IgD-negative memory B cell (primary cell): Measurements from ENCODE around the gene ZBTB46. TPM values are rescaled to one million over a fixed set of nuclear protein-coding genes. Genes with fewer than 3 reads are reported as not detected.
A peak's percentile ranks its signal among the peaks of the same experiment; 100 is the strongest.
"Not testable (repeated sequence)": the region's sequence is repeated elsewhere in the genome, so short reads cannot be mapped to it uniquely, and the experiment has no call there.

Experiments used
- H3K27ac Mint-ChIP-seq, 3 donors: one replicate each; pipeline ENCODE4 v1.8.0; 2020 to 2022; ENCODE audit warnings: mild to moderate bottlenecking in 3 of 3, mixed read lengths in 3 of 3, moderate library complexity in 1 of 3
- H3K27me3 Mint-ChIP-seq: one replicate; pipeline ENCODE4 v1.8.0; 2021; ENCODE audit warnings: mixed read lengths
- H3K36me3 Mint-ChIP-seq: one replicate; pipeline ENCODE4 v1.8.0; 2020; ENCODE audit warnings: mild to moderate bottlenecking, mixed read lengths
- H3K4me1 Mint-ChIP-seq, 3 donors: one replicate each; pipeline ENCODE4 v1.8.0; 2020 to 2022; ENCODE audit warnings: mixed read lengths in 3 of 3, mild to moderate bottlenecking in 1 of 3
- H3K4me3 Mint-ChIP-seq, 4 donors: one replicate each; pipeline ENCODE4 v1.8.0; 2020 to 2022; ENCODE audit warnings: mild to moderate bottlenecking in 4 of 4, mixed read lengths in 4 of 4, moderate library complexity in 3 of 4
- H3K9me3 Mint-ChIP-seq, 3 donors: one replicate each; pipeline ENCODE4 v1.8.0; 2020 to 2021; ENCODE audit warnings: mixed read lengths in 3 of 3, mild to moderate bottlenecking in 1 of 3
- polyA plus RNA-seq: library from polyadenylated mRNA; unstranded; fragments of 300-500 nt; fragmentation: Illumina TruSeq; gene quantifications from one replicate; pipeline ENCODE4 v1.2.3, GENCODE V29; 2021

The ZBTB46 gene
- polyA plus RNA-seq, 1 donor from 2014 or later: 0.04 TPM

DNA sequence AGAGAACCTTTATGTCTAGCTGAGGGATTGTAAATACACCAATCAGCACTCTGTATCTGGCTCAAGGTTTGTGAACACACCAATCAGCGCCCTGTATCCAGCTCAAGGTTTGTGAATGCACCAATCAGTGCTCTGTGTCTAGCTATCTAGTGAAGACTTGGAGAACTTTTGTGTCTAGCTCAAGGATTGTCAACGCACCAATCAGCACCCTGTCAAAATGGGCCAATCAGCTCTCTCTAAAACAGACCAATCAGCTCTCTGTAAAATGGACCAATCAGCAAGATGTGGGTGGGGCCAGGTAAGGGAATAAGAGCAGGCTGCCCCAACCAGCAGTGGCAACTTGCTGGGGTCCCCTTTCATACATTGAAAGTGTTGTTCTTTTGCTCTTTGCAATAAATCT is 29.9 kb downstream of the ZBTB46 start:
- H3K9me3 Mint-ChIP-seq, H3K4me3 Mint-ChIP-seq, H3K27me3 Mint-ChIP-seq, H3K27ac Mint-ChIP-seq, H3K36me3 Mint-ChIP-seq, H3K4me1 Mint-ChIP-seq: not testable (repeated sequence)

DNA sequence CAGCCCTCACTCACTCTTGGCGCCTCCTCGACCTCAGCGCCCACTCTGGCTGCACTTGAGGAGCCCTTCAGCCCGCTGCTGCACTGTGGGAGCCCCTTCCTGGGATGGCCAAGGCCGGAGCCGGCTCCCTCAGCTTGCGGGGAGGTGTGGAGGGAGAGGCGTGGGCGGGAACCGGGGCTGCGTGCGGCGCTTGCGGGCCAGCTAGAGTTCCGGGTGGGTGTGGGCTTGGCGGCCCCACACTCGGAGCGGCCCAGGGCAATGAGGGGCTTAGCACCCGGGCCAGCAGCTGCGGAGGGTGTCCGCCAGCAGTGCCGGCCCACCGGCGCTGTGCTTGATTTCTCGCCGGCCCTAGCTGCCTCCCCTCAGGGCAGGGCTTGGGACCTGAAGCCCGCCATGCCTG is 30.7 kb downstream of the ZBTB46 start:
- H3K9me3 Mint-ChIP-seq, H3K36me3 Mint-ChIP-seq, H3K4me1 Mint-ChIP-seq, H3K27ac Mint-ChIP-seq, H3K27me3 Mint-ChIP-seq, H3K4me3 Mint-ChIP-seq: not testable (repeated sequence)

DNA sequence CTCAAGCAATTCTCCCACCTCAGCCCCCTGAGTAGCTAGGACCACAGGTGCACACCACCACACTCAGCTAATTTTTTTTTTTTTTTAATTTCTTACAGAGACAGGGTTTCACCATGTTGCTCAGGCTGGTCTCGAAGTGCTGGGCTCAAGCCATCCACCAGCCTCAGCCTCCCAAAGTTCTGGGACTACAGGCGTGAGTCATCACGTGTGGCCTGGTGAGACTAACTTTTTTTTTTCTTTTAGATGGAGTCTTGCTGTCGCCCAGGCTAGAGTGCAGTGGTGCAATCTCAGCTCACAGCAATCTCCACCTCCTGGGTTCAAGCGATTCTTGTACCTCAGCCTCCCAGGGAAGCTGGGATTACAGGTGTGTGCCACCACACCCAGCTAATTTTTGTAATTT is 31.9 kb downstream of the ZBTB46 start:
- not testable (repeated sequence) for H3K27ac Mint-ChIP-seq, H3K4me1 Mint-ChIP-seq, H3K36me3 Mint-ChIP-seq, H3K4me3 Mint-ChIP-seq, H3K9me3 Mint-ChIP-seq
- peaks cover 15% of the 10 kb centered on the region for H3K27me3 Mint-ChIP-seq

DNA sequence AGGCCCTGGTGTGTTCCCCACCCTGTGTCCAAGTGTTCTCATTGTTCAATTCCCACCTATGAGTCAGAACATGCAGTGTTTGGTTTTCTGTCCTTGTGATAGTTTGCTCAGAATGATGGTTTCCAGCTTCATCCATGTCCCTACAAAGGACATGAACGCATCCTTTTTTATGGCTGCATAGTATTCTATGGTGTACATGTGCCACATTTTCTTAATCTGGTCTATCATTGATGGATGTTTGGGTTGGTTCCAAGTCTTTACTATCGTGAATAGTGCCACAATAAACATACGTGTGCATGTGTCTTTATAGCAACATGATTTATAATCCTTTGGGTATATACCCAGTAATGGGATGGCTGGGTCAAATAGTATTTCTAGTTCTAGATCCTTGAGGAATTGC is 33.9 kb downstream of the ZBTB46 start:
- peaks cover 11% of the 10 kb centered on the region for H3K27me3 Mint-ChIP-seq
- not testable (repeated sequence) for H3K36me3 Mint-ChIP-seq, H3K4me1 Mint-ChIP-seq, H3K4me3 Mint-ChIP-seq, H3K9me3 Mint-ChIP-seq, H3K27ac Mint-ChIP-seq

DNA sequence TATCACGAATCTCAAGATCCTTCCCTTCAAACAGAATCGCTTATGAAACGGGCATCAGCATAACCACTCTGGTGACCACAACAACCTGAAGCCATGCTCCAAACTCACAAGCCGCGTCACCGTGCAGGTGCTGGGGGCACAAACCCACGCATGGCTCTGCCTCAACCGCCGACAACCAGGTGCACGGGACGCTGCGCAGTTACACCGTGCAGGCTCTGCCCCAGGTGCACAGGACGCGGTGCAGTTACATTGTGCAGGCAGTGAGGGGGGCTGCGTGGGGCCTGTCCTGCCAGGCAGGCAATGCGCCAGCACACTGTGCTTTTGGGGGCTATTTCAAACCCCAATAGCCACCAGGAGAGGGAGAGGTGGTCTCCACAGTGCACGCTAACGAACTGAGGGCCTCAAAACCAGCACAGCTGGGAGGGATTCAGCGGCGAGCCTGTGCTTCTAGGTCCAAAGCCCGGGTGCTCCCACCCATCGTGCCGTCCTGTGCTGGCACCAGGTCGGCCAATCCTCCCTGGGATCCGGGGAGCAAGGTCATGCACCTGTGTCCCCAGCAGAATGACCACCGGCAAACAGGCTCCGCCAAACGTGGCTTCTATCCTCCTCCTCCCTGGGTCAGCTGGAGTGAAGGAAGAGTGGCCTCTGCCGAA is 35.8 kb downstream of the ZBTB46 start:
- Mint-ChIP-seq H3K36me3 (no peaks in the 10 kb centered on the region), H3K27me3 (peaks cover 14% of the 10 kb centered on the region), H3K27ac (peak overlapping the region in 2 of 3 donors; percentile 83 to 84), H3K4me3 (peak overlapping the region in 2 of 4 donors; percentile 38 to 50), H3K9me3 (peaks cover 0 to 4% (median 2%) of the 10 kb centered on the region in 3 donors), H3K4me1 (peaks cover 0 to 2% (median 0%) of the 10 kb centered on the region in 3 donors)

DNA sequence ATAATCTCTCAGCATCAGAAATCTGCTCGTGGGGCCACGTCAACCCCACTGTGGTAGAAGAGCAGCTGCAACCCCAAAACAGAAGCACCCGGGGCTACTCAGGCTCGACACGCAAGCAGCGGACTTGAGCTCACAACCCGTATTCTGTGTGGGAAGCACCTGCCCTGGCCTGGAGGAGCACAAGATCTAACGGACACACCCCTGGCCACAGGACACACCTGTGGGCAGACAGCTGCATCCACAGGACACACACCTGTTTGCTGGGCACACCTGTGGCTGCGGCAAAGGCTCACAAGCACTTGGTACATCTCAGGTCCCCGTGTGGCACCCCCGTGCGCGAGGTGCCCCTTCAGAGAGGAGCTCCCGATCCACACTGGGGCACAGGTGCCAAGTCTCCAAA is 36.5 kb downstream of the ZBTB46 start:
- H3K4me3 Mint-ChIP-seq: no peak overlapping the region
- peak overlapping the region in 1 of 3 donors; percentile 84 for H3K27ac Mint-ChIP-seq
- peaks cover 12% of the 10 kb centered on the region for H3K27me3 Mint-ChIP-seq
- H3K36me3 Mint-ChIP-seq: no peaks in the 10 kb centered on the region
- H3K4me1 Mint-ChIP-seq: peaks cover 0 to 2% (median 0%) of the 10 kb centered on the region in 3 donors
- peaks cover 0 to 4% (median 2%) of the 10 kb centered on the region in 3 donors for H3K9me3 Mint-ChIP-seq

DNA sequence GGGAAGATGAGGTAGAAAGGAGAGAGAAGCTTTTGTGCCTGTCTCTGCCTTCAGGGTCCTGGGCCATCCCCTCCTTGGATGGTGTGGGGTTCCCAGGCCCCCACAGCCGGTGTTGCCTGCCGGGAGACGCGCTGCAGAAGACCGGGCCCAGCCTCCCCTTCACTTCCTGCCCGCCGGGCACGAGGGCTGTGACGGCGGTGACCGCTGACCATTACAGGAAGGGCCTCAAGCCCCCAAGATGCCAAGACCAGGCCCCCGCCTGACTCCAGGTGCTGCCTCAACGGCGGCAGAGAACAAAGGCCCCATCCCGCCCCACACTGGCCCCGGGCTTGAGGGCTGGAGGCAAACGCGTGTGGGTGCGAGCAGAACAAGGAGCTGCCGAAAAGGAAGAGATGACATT is 38.2 kb downstream of the ZBTB46 start:
- peaks cover 0 to 2% (median 0%) of the 10 kb centered on the region in 3 donors for H3K4me1 Mint-ChIP-seq
- no peaks in the 10 kb centered on the region for H3K36me3 Mint-ChIP-seq
- H3K27ac Mint-ChIP-seq: no peak overlapping the region
- no peak overlapping the region for H3K4me3 Mint-ChIP-seq
- peaks cover 0 to 4% (median 2%) of the 10 kb centered on the region in 3 donors for H3K9me3 Mint-ChIP-seq
- peaks cover 14% of the 10 kb centered on the region for H3K27me3 Mint-ChIP-seq

DNA sequence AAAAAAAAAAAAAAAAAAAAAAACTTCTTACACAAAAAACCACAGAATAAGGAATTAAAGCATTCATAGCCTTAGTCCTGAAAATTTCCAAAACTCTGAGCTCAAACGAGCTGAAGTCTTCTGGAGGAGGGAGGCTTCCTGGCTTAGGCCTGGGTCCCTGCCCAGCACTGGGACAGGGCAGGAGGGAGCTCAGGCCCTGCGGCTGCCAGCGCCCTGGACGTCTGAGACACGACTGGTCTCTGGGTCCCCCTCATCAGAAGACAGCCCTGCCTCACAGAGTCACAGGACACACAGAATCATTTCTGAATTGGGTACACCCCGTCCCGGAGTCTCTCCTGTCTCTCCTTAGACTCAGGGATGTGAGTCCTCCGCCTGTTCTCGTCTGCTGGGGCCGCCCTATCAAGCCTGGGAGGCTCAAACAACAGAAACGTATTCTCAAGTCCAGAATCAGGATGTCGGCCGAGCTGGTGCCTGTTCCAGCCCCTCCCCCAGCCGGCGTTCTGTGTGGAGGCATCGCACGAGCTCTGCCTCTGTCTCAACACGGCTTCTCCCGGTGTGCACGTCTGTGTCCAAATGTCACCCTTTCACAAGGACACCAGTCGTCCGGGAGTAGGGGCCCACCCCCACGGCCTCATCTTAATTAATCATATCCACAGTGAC is 39.4 kb downstream of the ZBTB46 start:
- H3K27ac Mint-ChIP-seq: no peak overlapping the region
- peaks cover 0 to 2% (median 0%) of the 10 kb centered on the region in 3 donors for H3K4me1 Mint-ChIP-seq
- H3K27me3 Mint-ChIP-seq: peaks cover 14% of the 10 kb centered on the region
- peaks cover 0 to 4% (median 2%) of the 10 kb centered on the region in 3 donors for H3K9me3 Mint-ChIP-seq
- no peak overlapping the region for H3K4me3 Mint-ChIP-seq
- no peaks in the 10 kb centered on the region for H3K36me3 Mint-ChIP-seq

DNA sequence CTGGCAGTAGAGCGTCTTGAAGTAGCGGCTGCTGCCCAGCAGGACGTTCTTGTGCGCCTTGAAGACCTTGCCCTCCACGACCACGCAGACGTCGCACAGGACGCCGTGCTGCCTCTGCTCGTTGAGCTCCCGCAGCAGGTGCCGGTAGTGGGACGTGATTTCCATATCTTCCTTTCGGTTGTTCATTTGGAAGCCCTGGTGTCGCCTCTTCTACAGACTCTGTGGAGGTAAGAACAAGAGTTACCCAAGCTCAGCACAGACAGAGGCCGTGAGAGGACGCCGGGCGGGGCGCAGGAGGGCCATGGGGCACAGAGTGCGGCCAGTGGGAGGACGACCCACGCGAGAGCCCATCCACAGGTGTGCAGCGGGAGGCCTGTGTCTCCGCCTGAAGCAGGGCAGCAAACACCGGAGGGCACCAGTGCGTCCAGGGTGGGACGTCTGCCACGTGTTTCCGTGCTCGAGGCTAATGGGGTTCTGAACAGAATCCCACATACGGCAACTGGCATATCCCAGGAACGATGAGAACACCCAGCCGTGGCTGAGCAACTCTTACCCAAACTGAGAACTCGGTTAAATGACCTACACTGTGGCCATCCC is 40.4 kb downstream of the ZBTB46 start:
- Mint-ChIP-seq H3K4me3 (no peak overlapping the region), H3K36me3 (no peaks in the 10 kb centered on the region), H3K4me1 (peaks cover 0 to 2% (median 0%) of the 10 kb centered on the region in 3 donors), H3K27ac (no peak overlapping the region), H3K27me3 (peaks cover 14% of the 10 kb centered on the region), H3K9me3 (no peaks in the 10 kb centered on the region)

DNA sequence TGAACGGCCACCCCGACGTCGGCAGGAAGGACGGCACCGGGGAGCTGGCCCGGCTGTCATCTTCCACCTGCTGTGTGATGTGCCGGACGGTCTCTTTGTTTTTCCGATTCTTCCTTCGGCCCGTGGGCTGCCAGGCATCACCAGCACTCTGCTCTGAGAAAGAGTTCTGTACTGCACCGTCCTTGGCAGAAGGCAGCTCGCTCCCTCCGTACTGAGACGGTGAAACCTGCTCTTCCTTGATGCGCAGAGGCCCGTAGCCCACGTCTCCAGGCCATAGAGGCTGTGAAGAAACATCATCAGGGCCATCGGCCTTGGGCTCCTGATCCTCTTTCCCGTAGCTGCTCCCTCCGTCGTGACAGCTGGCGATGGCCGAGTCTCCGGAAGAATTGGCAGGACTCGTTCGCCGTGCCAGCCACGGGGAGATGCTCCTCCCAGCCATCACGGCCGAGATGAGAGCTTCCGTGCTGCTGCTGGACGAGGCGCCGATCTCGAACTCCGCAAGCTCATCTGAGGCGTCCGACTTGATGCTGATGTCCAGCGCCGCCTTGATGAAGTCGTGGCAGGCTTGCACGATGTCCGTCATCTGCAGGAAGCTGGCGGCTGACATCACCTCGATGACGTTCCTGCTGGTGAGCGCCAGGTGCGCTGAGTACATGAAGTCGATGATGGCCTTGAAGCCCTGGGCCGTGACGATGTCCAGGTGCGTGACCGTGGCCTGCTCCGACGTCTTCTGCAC is 41.1 kb downstream of the ZBTB46 start:
- Mint-ChIP-seq H3K27me3 (peaks cover 12% of the 10 kb centered on the region), H3K4me3 (no peak overlapping the region), H3K9me3 (no peaks in the 10 kb centered on the region), H3K27ac (no peak overlapping the region), H3K4me1 (peaks cover 0 to 2% (median 2%) of the 10 kb centered on the region in 3 donors), H3K36me3 (no peaks in the 10 kb centered on the region)

DNA sequence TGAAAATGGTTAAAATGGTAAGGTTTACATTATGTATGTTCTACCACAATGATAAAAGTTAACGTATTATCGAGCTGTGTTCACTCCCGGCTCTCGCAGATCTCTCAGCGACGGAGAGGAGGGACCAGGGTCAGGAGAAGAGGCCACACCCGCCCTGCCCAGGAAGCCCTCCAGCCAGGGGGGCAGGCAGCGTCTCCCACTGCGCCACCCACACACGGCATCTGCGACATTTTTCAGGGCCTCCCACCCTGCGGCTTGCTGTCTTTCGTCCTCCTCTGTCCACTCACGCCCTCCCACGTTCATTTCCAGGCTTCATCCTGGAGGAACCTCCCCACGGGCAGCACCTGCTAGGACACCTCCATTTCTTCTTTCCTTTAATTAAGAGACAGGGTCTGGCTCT is 43.3 kb downstream of the ZBTB46 start:
- H3K4me1 Mint-ChIP-seq: peaks cover 0 to 4% (median 0%) of the 10 kb centered on the region in 3 donors
- H3K27me3 Mint-ChIP-seq: peaks cover 6% of the 10 kb centered on the region
- no peak overlapping the region for H3K4me3 Mint-ChIP-seq
- H3K27ac Mint-ChIP-seq: no peak overlapping the region
- H3K9me3 Mint-ChIP-seq: no peaks in the 10 kb centered on the region
- no peaks in the 10 kb centered on the region for H3K36me3 Mint-ChIP-seq

DNA sequence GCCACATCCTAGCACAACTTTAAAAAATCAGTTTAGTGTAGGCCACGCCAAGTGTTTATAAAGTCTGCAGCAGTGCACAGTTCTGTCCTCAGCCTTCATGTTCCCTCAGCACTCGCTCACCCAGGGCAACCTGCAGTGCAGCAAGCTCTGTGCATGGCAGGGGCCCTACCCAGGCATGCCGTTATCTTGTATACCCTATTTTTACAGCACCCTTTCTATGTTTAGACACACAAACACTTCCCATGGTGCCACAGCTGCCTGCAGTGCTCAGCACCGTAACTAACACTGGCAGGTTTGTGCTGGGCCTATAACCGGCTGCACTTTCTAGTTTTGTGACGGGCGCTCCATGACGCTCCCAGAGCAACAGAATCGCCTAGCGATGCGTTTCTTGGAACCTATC is 43.8 kb downstream of the ZBTB46 start:
- H3K9me3 Mint-ChIP-seq: no peaks in the 10 kb centered on the region
- no peaks in the 10 kb centered on the region for H3K36me3 Mint-ChIP-seq
- H3K27me3 Mint-ChIP-seq: peaks cover 6% of the 10 kb centered on the region
- no peak overlapping the region for H3K4me3 Mint-ChIP-seq
- peaks cover 0 to 4% (median 0%) of the 10 kb centered on the region in 3 donors for H3K4me1 Mint-ChIP-seq
- H3K27ac Mint-ChIP-seq: no peak overlapping the region

DNA sequence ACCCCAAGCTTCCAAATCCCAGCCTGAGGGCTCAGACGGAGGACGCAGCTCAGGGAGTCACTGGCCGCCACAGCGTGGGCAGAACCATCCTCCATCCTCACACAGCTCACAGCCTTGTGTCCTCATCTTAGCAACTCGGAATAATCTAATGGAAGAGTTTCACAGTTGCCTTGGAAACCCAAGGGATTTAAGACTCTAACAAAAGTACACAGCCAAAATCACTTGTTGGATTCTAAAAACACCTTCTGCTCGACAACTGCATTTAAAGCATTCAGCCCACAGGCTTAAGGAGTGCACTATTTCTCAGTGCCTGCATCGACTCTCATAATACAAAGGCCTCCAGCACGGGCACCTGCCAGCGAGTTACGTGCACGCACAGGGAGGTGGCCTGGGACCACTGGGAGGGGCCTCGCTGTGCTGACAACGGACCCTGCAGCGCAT is 45.4 kb downstream of the ZBTB46 start:
- Mint-ChIP-seq H3K9me3 (no peaks in the 10 kb centered on the region), H3K27ac (no peak overlapping the region), H3K27me3 (peaks cover 3% of the 10 kb centered on the region), H3K4me3 (no peak overlapping the region), H3K4me1 (peaks cover 0 to 11% (median 4%) of the 10 kb centered on the region in 3 donors), H3K36me3 (no peaks in the 10 kb centered on the region)

DNA sequence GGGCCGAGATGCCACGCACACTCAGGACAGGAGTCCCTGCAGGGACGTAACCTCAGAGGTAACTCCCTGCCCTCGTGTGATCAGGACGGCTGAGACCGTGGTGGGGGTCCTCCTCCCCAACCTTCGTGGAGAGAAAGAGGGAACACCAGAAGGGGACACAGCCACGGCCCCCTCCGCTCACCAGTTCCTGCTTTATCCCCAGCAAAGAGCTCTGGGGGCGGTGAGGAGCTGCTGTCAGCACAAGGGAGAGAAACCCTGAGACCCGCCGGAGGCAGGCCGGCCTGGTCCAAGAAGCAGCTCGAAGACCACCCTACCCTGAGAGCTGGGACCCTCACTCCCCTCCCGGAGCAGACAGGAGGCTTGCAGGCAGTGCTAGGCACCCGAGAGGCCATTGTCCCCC is 47.1 kb downstream of the ZBTB46 start:
- Mint-ChIP-seq H3K36me3 (no peaks in the 10 kb centered on the region), H3K4me1 (peaks cover 4 to 11% (median 5%) of the 10 kb centered on the region in 3 donors), H3K4me3 (no peak overlapping the region), H3K9me3 (no peaks in the 10 kb centered on the region), H3K27me3 (peaks cover 3% of the 10 kb centered on the region), H3K27ac (no peak overlapping the region)

DNA sequence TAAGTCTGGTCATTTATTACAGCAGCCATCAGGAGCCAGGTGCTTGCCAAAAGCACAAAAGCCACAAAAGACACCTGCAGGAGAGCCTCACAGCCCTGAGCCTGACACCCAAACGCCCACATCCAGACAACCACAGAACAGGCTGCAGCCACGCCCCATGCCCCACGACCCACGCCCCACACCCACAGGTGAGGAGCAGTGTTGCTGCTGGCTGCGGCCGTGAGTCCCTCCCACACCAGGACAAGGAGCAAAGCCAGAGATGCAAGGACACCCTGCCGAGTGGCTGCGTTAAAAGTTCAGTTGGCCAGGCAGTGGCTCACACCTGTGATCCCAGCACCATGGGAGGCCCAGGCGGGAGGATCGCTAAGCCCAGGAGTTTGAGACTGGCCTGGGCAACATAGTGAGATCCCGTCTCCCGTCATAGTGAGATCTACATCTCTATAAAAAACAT is 48.5 kb downstream of the ZBTB46 start:
- Mint-ChIP-seq H3K4me1 (peaks cover 4 to 11% (median 5%) of the 10 kb centered on the region in 3 donors), H3K9me3 (no peaks in the 10 kb centered on the region), H3K27me3 (peaks cover 1% of the 10 kb centered on the region), H3K36me3 (no peaks in the 10 kb centered on the region), H3K27ac (no peak overlapping the region), H3K4me3 (peak overlapping the region in 1 of 4 donors; percentile 50)
